Tibial artery (tissue), 4 donors: ENCODE data around the gene ZNRF2.
A peak's percentile ranks its signal among the peaks of the same experiment; 100 is the strongest.

Experiments
- DNase-seq, 2 donors: peaks; one replicate each; pipeline ENCODE4 v3.0.0-alpha.2; 2019
- H3K27ac ChIP-seq, 2 donors: fragments of 200-600 bp; sonication (generic) in 1 of 2; 1 replicate in 1 of 2; 2 replicates in 1 of 2; pipeline ENCODE4 v1.5.1; 2018 to 2019; ENCODE audit warnings: mild to moderate bottlenecking in 1 of 2
- H3K27me3 ChIP-seq, 2 donors: fragments of 200-600 bp; sonication (generic) in 1 of 2; one replicate each; pipeline versions ENCODE4 v1.5.1 to v1.6.0; 2016 to 2019
- H3K36me3 ChIP-seq, 3 donors: fragments of 200-600 bp; sonication (generic) in 2 of 3; one replicate each; pipeline ENCODE4 v1.5.1; 2016 to 2019; ENCODE audit warnings: mild to moderate bottlenecking in 2 of 3
- H3K4me1 ChIP-seq, 4 donors: fragments of 200-600 bp; sonication (generic) in 2 of 4; 1 replicate in 3 of 4; 2 replicates in 1 of 4; pipeline ENCODE4 v1.5.1; 2016 to 2019
- H3K4me3 ChIP-seq, 2 donors: fragments of 200-600 bp; sonication (generic) in 1 of 2; 1 replicate in 1 of 2; 2 replicates in 1 of 2; pipeline ENCODE4 v1.5.1; 2018 to 2019; ENCODE audit warnings: mild to moderate bottlenecking in 2 of 2
- H3K9me3 ChIP-seq, 3 donors: fragments of 200-600 bp; sonication (generic) in 1 of 3; one replicate each; pipeline ENCODE4 v1.5.1; 2016 to 2019
- CTCF ChIP-seq, 2 experiments: fragments of 200-600 bp in 1 of 2; fragments of 450-650 bp in 1 of 2; IDR thresholded peaks; one replicate each; pipeline ENCODE4 v1.5.1; 2017 to 2019; ENCODE audit warnings: antibody characterized with exemption in 2 of 2, mild to moderate bottlenecking in 1 of 2, moderate library complexity in 1 of 2
- intact Hi-C: fragments of 100-400 bp; cut with DNase I; formaldehyde crosslinking; loops from one replicate; pipeline ENCODE4 v1.15.0; 2023; ENCODE audit warnings: low total_unique reads

Gene ZNRF2

GRCh38 chr7:30284298-30285066, at the start of gene ZNRF2:
Gene ZNRF2 (plus strand): TSS chr7:30284597. CDS start chr7:30285358, 761 bp downstream.
- peak; percentile 41 to 51 for TF ChIP-seq CTCF (IDR thresholded peaks at IDR 0.05)
- Histone ChIP-seq H3K9me3 (no peaks in the 10 kb centered on the region), H3K27me3 (peaks cover 0 to 3% of the 10 kb centered on the region in 2 donors), H3K36me3 (no peaks in the 10 kb centered on the region), H3K4me1 (peaks cover 0 to 31% (median 16%) of the 10 kb centered on the region in 4 donors), H3K4me3 (peak within 1 kb of the TSS; percentile 92 to 96), H3K27ac (peak within 1 kb of the TSS; percentile 98)
- DNase-seq = peak; percentile 99 to 100
- intact Hi-C loops = loop anchor here (5.0 to 10.0 kb wide), 3 partner anchors 120 to 150 kb away; partner anchors contain the start of gene MTURN

DNA sequence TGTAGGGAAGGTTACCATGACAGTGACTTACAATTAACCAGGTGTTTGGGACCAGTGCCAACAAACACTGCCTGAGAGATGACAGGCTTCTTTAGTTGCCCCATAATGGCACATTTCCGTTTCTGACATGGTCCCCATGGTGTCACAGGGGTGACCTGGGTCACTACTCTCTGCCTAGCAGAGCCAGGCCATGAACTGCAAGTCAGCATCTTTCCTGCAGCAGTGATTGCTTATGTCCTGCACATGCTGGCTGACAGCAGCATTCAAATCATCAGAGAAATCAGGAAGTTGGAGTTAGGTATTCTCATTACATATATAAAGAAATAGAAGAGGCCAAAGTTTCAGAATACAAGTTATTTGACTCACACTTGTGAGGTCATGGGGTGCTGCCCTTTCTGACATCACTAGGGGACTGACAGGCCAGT, 47.1 kb upstream of the ZNRF2 start:
- no peak for TF ChIP-seq CTCF (IDR thresholded peaks at IDR 0.05)
- H3K36me3 ChIP-seq = no peaks in the 10 kb centered on the region
- DNase-seq = no peak
- peaks cover 0 to 14% (median 12%) of the 10 kb centered on the region in 4 donors for H3K4me1 ChIP-seq
- no peaks in the 10 kb centered on the region for H3K9me3 ChIP-seq
- intact Hi-C loops = no loop called here
- no peaks in the 10 kb centered on the region for H3K27me3 ChIP-seq
- no peak overlapping the region for H3K4me3 ChIP-seq
- H3K27ac ChIP-seq = no peak overlapping the region

- Histone ChIP-seq H3K27ac (peak overlapping the region in 1 of 2 donors; percentile 15), H3K4me3 (no peak overlapping the region), H3K9me3 (no peaks in the 10 kb centered on the region), H3K27me3 (no peaks in the 10 kb centered on the region), H3K36me3 (no peaks in the 10 kb centered on the region), H3K4me1 (peaks cover 0 to 14% (median 12%) of the 10 kb centered on the region in 4 donors)
- peak in 1 of 2 donors; percentile 57 for DNase-seq
- intact Hi-C loops = no loop called here
- TF ChIP-seq CTCF (IDR thresholded peaks at IDR 0.05) = no peak
Measured at GRCh38 chr7:30238721-30239441, 45.5 kb upstream of the ZNRF2 start.

DNA sequence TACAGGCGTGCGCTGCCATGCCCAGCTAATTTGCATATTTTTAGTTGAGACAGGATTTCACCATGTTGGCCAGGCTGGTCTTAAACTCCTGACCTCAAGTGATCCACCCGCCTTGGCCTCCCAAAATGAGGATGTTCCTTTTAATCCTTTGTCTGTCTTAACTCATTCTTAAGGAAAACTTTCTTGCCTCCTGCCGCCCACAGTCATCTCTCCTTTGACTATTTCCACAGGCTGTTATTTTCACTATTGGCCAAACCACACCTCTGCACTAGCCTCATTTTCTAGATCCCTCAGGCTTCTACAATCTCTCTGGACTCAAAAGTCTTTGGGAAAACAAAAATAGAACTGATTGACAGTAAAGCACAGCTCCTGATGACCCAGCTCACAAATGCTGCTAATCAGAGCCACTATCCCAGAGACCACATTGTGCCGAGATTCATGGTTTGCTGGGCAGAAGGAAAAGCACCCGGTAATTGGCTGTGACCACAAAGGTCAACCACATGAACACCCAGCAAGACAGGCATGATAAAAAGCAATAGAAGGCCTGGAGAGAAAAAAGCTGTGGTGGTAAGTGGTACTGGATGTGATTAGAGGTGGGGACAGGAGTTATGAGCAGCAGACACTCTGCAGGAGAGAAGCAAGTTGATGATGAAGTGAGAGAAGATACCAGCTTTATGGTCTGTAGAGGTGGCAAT, 44.1 kb upstream of the ZNRF2 start:
- no peaks in the 10 kb centered on the region for H3K36me3 ChIP-seq
- H3K27ac ChIP-seq = no peak overlapping the region
- no peak for TF ChIP-seq CTCF (IDR thresholded peaks at IDR 0.05)
- H3K4me1 ChIP-seq = peaks cover 0 to 14% (median 12%) of the 10 kb centered on the region in 4 donors
- H3K27me3 ChIP-seq = no peaks in the 10 kb centered on the region
- intact Hi-C loops = no loop called here
- no peak overlapping the region for H3K4me3 ChIP-seq
- no peak for DNase-seq
- H3K9me3 ChIP-seq = no peaks in the 10 kb centered on the region

- Histone ChIP-seq H3K4me3 (no peak overlapping the region), H3K27me3 (no peaks in the 10 kb centered on the region), H3K27ac (no peak overlapping the region), H3K4me1 (peaks cover 0 to 14% (median 12%) of the 10 kb centered on the region in 4 donors), H3K9me3 (no peaks in the 10 kb centered on the region), H3K36me3 (peaks cover 0 to 3% (median 0%) of the 10 kb centered on the region in 3 donors)
- intact Hi-C loops = no loop called here
- no peak for DNase-seq
- TF ChIP-seq CTCF (IDR thresholded peaks at IDR 0.05) = no peak
Measured at GRCh38 chr7:30241767-30242166, 42.6 kb upstream of the ZNRF2 start.
